HG03342 (cell line): ENCODE measurements around the gene CLRN1.
"Not testable (repeated sequence)": the region's sequence is repeated elsewhere in the genome, so short reads cannot be mapped to it uniquely, and the experiment has no call there.

ENCODE experiments used
- ATAC-seq: cut with Tn5 transposase; IDR thresholded peaks from one replicate; pipeline ENCODE4 v1.9.1; 2021; ENCODE audit warnings: mild to moderate bottlenecking, moderate library complexity; ENCODE audit not compliant: unreplicated experiment

Gene CLRN1

GRCh38 chr3:150972366-150973071 is at the start of gene CLRN1:
Gene CLRN1 (minus strand): TSS chr3:150972727. CDS start chr3:150972708, 19 bp downstream.
- no peak for ATAC-seq

DNA sequence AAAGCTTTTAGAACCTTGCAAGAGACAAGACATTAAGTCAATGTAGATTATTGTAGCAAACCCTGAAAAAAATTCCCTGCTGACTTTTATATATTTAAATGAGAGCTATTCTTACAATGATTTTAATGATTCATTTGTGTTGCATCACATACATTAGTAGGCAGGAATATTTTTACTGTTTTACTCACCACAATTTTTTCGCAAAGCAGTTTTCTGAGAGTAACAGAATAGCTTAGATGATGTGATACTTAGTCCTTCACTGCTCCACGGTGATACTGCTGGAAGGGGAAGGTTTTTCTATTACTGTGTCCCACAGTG is 43.9 kb upstream of the CLRN1 start:
- no peak for ATAC-seq

DNA sequence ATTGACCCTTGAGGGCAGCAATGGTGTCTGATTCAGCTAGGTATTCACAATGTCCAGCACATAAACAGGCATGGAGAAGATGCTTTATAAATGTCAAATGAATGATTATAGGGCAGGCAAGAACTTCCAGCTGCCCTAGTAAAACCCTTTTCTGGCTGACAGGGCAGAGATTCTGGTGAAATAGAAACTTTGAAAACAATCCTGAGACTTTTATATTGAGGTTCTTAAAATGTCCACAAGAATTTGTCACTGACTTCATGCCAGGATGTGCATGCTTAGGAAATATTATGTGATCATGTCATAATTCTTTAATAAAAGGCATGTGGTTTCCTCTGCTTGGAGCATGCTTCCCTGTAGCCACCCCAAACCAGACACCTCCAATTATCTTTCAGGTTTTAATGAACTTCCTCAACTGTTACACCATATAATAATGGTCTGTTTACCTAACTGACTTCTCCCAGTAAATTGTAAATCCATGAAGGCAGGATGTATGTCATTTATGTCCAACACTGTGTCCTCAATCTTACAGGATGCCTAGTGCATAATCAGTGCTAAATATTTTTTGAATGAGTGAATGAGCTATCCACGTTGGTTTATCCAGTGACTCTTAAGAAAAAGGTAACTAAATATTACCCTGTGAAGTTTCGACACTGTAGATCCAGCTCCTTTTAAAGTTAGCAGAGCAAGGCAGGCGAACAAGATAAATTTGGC is 43.4 kb upstream of the CLRN1 start:
- ATAC-seq: no peak

DNA sequence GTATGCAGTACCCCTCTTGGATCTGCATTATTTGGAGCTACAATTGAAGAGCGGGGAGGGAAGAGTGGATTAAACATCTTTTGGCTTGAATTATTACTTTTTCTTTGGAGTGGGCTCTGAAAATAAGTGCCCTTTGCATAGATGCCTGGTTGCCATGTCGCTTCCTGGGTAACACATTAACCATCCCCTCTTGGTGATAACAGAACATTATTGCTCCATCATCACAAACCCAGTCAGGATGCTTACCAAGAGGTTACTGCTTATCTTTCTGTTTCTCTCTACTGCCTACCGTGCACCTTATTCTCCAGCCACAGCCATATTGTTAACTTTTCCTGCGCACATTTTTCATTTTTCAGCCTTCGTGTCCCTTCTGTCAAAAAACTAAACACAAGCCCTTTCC is 42.7 kb upstream of the CLRN1 start:
- ATAC-seq: no peak

DNA sequence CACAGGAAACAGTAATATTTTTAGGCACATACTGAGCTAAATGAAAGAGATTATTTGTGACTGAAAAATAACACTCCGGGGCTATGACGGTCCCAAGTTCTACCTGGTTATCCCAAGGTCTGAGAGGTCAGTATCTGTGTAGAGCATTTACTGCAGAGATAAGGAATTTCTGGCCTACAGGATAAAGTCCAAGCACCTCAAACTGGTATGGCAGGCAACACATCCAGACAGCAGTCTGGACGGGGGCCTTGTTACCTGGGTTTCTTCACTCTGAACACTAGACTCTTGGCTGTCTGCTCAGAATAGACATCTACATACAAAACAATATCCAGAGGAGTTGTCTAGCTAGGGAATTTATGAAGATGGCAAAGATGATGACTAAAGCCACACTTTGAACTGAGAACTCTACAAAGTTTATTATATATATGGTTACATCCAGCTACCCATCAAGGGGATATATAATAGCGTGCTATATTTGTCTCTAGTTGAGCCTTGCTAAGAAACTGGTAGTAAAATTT is 42.0 kb upstream of the CLRN1 start:
- no peak for ATAC-seq

DNA sequence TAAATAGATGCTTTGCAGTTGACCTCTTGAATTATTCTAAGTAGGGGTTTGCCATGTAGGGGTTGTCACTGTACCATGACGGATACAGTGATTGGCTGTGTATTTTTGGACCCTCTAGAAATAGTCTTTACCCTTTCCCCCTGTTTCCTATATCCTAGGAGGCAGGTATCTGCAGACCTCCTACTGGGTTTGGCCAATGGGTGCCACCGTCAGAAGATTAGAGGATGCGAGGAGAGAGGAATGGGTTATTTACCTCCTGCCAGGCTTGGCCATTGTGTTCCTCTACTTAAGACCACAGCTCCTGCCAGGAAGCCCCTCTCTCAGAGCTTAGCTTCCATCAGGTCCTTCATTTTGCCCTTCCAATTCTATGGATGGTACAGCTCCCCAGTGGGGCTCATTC is 40.2 kb upstream of the CLRN1 start:
- ATAC-seq: no peak

DNA sequence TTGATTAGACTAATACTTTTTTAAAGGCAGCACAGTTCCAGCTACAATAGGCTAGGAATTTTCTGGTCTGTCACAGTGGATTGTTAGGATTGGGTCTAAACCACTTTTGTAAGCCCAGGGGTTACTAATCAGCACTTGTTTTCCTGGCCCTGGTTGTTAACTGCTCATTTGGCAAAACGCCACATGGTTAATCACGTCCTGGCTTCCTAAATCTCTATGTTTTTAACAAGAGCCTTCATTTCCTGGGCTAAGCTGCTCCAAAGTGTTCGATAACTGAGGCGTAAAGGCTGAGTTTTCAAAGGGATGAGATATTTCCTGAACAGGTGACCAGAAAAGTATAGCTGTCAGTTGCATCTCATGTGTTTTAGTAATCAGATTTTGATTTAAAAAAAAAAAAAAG is 38.9 kb upstream of the CLRN1 start:
- no peak for ATAC-seq

DNA sequence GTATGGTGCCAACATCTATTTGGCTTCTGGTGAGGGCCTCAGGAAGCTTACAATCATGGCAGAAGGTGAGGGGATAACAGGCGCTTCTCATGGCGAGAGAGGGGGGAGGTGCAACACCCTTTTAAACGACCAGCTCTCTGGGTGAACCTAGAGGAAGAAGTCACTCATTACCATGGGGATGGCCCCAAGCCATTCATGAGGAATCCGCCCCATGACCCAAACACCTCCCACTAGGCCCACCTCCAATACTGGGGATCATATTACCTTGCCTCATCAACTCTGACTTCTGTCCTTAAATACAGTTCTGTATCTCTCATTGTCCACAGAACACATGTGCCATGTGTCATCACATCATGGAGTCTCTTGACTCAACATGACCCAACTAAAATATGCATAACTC is 37.5 kb upstream of the CLRN1 start:
- ATAC-seq: no peak

DNA sequence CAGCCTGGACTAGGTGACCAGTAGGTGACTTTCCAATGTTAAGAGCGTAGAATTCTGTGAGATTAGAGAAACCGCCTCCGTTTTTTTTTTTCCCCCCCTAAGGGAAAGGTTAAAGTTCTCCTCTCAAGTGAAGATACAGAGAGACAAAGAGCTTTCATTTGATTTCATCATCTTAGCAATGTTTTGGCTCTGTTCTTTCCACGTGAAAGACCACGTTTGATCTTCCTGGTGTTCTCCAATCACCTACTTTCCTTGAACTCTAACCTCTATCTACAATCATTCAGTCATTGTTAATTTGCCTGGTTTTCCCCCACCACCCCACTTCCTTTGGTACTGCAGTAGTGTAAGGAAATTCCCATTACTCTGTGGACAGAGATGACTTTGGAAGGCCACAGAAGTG is 36.9 kb upstream of the CLRN1 start:
- ATAC-seq: no peak

DNA sequence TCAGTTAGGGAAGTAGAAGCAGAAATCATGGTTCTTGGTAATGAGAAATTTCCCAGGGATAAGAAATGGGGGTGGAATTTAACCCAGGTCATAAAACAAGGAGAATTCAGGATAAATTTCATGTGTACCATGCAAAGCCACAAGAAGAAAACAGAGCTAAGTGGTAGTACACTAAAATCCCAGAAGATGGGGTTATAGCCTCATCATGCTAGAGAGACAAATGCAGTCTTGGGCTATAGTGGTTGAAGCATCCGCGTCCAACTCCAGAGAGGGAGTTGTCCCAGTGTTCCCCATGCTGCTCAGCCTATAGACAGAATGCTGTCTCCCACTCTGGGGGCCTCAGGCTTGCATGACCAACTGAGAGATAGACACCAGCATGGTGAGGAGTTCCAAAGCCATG is 36.2 kb upstream of the CLRN1 start:
- no peak for ATAC-seq

GRCh38 chr3:151003768-151004134 is 31.2 kb upstream of the CLRN1 start:
- no peak for ATAC-seq

DNA sequence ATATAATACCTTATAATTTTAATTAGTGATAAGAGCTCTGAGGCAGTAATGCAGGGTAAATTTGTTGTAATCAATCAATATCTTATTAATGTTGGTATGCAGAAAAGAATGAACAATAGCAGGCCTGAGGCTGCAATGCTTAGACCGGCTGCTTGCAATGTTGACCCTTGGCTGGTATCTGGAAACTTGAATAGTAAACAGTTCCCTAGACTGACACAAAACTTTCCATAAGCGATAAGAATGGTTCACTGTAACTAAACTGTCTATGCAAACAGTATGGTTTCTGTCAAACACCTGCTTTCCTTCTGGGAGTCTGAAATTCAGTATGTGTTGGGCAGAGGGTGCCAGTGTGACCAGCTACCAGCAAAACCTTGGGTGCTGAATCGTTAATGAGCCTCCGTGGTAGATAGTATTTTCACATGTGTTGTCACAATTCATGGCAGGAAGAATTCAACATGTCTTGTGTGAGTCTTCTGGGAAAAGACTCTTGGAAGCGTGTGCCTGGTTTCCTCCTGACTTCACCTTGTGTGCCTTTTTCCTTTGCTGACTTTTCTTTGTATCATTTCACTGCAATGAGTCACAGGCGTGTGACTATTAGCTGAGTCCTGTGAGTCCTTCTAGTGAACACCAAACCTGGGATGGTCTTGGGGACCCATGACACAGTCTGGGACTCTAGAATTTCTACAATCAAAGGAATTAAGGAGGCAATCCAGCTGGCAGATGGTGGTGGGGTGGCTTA is 30.7 kb upstream of the CLRN1 start:
- ATAC-seq: no peak

DNA sequence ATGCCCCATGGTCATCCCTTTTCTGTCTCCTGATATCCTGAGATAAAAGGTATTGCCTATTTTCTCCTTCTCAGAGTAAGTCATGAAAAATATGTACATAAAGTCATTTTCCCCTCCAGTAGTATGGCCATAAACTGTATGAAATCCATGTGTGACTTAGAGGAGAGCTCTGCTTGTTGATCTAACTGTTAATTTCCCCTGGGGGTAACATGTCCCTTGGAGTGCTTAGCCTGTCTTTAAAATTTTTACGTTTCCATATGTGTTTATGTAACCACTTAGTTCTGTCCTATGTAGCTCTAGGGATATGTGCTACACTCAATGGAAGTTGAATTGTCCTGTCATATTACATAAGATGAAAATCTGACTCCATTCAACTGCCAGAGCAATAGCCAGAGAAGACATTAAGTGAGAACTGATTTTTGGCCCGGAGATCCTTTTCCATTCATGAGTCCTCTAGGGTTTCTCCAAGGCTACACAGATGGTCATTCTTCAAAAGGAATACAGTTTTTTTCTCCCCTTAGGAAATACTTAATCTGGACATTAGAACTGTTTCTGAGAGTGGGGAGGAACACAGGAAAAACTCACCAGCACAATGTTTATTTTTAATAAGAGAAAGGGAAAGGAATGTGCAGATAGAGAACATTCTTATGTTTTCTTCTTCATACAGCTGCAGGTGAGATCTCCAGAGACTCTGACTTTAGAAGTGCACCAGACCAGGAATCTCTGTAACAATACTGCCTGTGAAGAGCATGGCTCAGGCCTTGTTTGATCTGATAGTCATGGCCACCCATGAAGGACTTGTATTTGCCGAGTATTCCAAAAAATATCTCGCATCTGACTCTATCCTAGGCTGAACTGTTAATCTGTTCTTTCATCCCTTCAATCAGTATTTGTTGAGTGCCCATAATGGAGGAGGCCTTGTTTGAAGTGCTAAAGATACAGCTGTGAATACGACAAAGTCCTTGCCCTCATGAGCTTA is 29.8 kb upstream of the CLRN1 start:
- no peak for ATAC-seq

GRCh38 chr3:150998996-150999395 is 26.5 kb upstream of the CLRN1 start:
- ATAC-seq: no peak

DNA sequence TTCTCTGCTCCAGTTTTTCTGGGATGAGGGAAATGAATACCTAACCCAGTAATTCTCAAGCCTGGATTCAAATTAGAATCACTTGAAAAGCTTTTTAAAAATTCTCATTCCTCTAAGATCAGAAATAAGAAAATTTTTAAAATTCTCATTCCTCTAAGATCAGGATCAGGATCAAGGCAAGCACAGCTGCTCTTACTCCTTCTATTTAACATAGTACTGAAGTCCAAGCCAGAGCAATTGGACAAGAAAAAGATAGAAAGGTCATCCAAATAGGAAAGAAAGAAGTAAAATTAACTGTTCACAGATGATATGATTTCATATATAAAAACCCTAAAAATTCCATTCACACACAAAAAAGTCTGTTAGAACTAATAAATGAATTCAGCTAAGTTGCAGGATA is 24.2 kb upstream of the CLRN1 start:
- ATAC-seq: no peak

- no peak for ATAC-seq
These were observed 23.0 kb upstream of the CLRN1 start for GRCh38 chr3:150995510-150995909.

GRCh38 chr3:150989208-150989607 is 16.7 kb upstream of the CLRN1 start:
- no peak for ATAC-seq

GRCh38 chr3:150988395-150988794 is 15.9 kb upstream of the CLRN1 start:
- ATAC-seq: not testable (repeated sequence)

GRCh38 chr3:150985711-150986110 is 13.2 kb upstream of the CLRN1 start:
- ATAC-seq: no peak

DNA sequence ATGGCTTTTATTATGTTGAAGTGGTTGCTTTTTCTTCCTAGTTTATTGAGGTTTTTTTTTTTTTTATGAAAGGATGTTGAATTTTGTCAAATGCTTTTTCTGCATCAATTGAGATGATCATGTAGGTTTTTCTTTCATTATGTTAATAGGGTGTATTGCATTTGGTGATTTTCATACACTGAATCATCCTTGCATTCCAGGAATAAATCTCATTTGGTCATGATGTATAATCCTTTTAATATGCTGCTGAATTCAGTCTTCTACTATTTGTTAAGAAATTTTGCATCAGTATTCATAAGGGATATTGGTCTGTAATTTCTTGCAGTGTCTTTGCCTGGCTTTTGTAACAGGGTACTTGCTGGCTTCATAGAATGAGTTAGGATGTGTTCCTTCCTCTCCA is 11.5 kb upstream of the CLRN1 start:
- no peak for ATAC-seq
